ENCODE measurements around the gene MMAB.

DNA sequence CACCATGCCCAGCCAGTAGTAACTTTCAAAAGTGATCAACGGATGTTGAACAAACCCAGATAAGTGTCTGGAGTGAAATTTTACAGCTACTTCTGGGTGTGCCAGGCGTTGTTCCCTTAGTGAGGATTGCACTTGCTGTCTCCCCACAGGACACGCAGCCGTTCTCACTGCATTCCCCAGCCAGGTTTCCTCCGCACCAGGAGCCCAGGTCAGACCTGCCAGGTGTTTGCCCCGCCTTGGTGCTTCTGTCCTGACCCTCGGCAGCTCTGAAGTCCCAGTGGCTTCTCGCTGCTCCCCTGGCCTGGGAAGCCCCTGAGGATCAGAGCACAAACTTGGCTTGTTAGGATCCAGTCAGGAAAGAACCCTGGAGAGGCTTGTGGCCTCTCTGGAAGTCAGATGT, 36.2 kb downstream of the MMAB start:
- TF ChIP-seq, protein P1, sequence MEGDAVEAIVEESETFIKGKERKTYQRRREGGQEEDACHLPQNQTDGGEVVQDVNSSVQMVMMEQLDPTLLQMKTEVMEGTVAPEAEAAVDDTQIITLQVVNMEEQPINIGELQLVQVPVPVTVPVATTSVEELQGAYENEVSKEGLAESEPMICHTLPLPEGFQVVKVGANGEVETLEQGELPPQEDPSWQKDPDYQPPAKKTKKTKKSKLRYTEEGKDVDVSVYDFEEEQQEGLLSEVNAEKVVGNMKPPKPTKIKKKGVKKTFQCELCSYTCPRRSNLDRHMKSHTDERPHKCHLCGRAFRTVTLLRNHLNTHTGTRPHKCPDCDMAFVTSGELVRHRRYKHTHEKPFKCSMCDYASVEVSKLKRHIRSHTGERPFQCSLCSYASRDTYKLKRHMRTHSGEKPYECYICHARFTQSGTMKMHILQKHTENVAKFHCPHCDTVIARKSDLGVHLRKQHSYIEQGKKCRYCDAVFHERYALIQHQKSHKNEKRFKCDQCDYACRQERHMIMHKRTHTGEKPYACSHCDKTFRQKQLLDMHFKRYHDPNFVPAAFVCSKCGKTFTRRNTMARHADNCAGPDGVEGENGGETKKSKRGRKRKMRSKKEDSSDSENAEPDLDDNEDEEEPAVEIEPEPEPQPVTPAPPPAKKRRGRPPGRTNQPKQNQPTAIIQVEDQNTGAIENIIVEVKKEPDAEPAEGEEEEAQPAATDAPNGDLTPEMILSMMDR (IDR thresholded peaks at IDR 0.05; ENCODE audit: low read depth, low read length, missing input control), result no peak
- no peak for TF ChIP-seq RXRA (IDR thresholded peaks at IDR 0.05)
